Activated naive CD4-positive, alpha-beta T cell treated with anti-CD3 and anti-CD28 coated beads, Interleukin-2, amount 10 ng/mL, durations not matched to agents 7 days and 5 days (primary cell): ENCODE data around the gene CA5A.
A peak's percentile ranks its signal among the peaks of the same experiment; 100 is the strongest.

Experiments used
- CTCF ChIA-PET: fragments of 350-600 bp; sonication (Branson Sonifier 250); formaldehyde crosslinking; loops from one replicate; lab custom pipeline; 2021; ENCODE audit warnings: antibody characterized with exemption; lab: Charles Lee
- DNase-seq: peaks from one replicate; pipeline ENCODE4 v3.0.0-alpha.2; 2020
- H3K27ac Mint-ChIP-seq: one replicate; pipeline ENCODE4 v1.8.0; 2021; ENCODE audit warnings: mild to moderate bottlenecking, moderate library complexity, mixed read lengths
- H3K27me3 Mint-ChIP-seq: one replicate; pipeline ENCODE4 v1.8.0; 2021; ENCODE audit warnings: mild to moderate bottlenecking, mixed read lengths
- H3K36me3 Mint-ChIP-seq: one replicate; pipeline ENCODE4 v1.8.0; 2021; ENCODE audit warnings: mixed read lengths
- H3K4me1 Mint-ChIP-seq: one replicate; pipeline ENCODE4 v1.8.0; 2021; ENCODE audit warnings: mixed read lengths
- H3K4me3 Mint-ChIP-seq: one replicate; pipeline ENCODE4 v1.8.0; 2021; ENCODE audit warnings: mild to moderate bottlenecking, moderate library complexity, mixed read lengths
- H3K9me3 Mint-ChIP-seq: one replicate; pipeline ENCODE4 v1.8.0; 2021; ENCODE audit warnings: mixed read lengths

CA5A gene

GRCh38 chr16:87971933-87972332 lies 35.6 kb upstream of the CA5A start:
- Mint-ChIP-seq H3K27ac (no peak overlapping the region), H3K36me3 (peaks cover 36% of the 10 kb centered on the region), H3K9me3 (peaks cover 20% of the 10 kb centered on the region), H3K4me3 (no peak overlapping the region), H3K27me3 (no peaks in the 10 kb centered on the region), H3K4me1 (peaks cover 18% of the 10 kb centered on the region)
- CTCF ChIA-PET, result no interaction called here
- no peak for DNase-seq

GRCh38 chr16:87970186-87970585 lies 33.9 kb upstream of the CA5A start:
- peaks cover 29% of the 10 kb centered on the region for H3K4me1 Mint-ChIP-seq
- peaks cover 20% of the 10 kb centered on the region for H3K9me3 Mint-ChIP-seq
- CTCF ChIA-PET, result interaction anchor here (0.6 kb wide), 1 partner anchor 132 kb away, joined by 3 read pairs; no protein-coding TSS in a partner anchor
- no peak for DNase-seq
- H3K36me3 Mint-ChIP-seq, result peaks cover 32% of the 10 kb centered on the region
- no peak overlapping the region for H3K27ac Mint-ChIP-seq
- H3K4me3 Mint-ChIP-seq, result no peak overlapping the region
- no peaks in the 10 kb centered on the region for H3K27me3 Mint-ChIP-seq

GRCh38 chr16:87968541-87968940 lies 32.2 kb upstream of the CA5A start:
- peaks cover 20% of the 10 kb centered on the region for H3K9me3 Mint-ChIP-seq
- H3K4me1 Mint-ChIP-seq, result peaks cover 43% of the 10 kb centered on the region
- no peak overlapping the region for H3K4me3 Mint-ChIP-seq
- DNase-seq, result no peak
- CTCF ChIA-PET, result interaction anchor here (1.1 kb wide), 1 partner anchor 11 kb away, joined by 5 read pairs; no protein-coding TSS in a partner anchor
- peaks cover 32% of the 10 kb centered on the region for H3K36me3 Mint-ChIP-seq
- no peak overlapping the region for H3K27ac Mint-ChIP-seq
- H3K27me3 Mint-ChIP-seq, result no peaks in the 10 kb centered on the region

- CTCF ChIA-PET, result interaction anchor here (1.4 kb wide), 1 partner anchor 10 kb away, joined by 5 read pairs; no protein-coding TSS in a partner anchor
- peak overlapping the region; percentile 24 for H3K4me3 Mint-ChIP-seq
- peak overlapping the region; percentile 74 for H3K27ac Mint-ChIP-seq
These were observed 30.4 kb upstream of the CA5A start for GRCh38 chr16:87966685-87967185.

GRCh38 chr16:87966064-87966645 lies 29.8 kb upstream of the CA5A start:
- Mint-ChIP-seq H3K36me3 (peaks cover 18% of the 10 kb centered on the region), H3K27me3 (no peaks in the 10 kb centered on the region), H3K4me1 (peaks cover 54% of the 10 kb centered on the region), H3K4me3 (no peak overlapping the region), H3K27ac (peak overlapping the region; percentile 74), H3K9me3 (peaks cover 3% of the 10 kb centered on the region)
- DNase-seq, result no peak
- CTCF ChIA-PET, result interaction anchor here (1.4 kb wide), 1 partner anchor 9 kb away, joined by 5 read pairs; no protein-coding TSS in a partner anchor

More at GRCh38 chr16:87966685-87967185, 30.4 kb upstream of the CA5A start:
- DNase-seq, result no peak
- peaks cover 50% of the 10 kb centered on the region for H3K4me1 Mint-ChIP-seq
- H3K27me3 Mint-ChIP-seq, result no peaks in the 10 kb centered on the region
- peaks cover 20% of the 10 kb centered on the region for H3K36me3 Mint-ChIP-seq
- peaks cover 8% of the 10 kb centered on the region for H3K9me3 Mint-ChIP-seq

- no peaks in the 10 kb centered on the region for H3K9me3 Mint-ChIP-seq
- CTCF ChIA-PET, result no interaction called here
- no peak for DNase-seq
- H3K4me1 Mint-ChIP-seq, result peaks cover 59% of the 10 kb centered on the region
- no peak overlapping the region for H3K4me3 Mint-ChIP-seq
- H3K36me3 Mint-ChIP-seq, result peaks cover 15% of the 10 kb centered on the region
- no peak overlapping the region for H3K27ac Mint-ChIP-seq
- no peaks in the 10 kb centered on the region for H3K27me3 Mint-ChIP-seq
These were observed 29.1 kb upstream of the CA5A start for GRCh38 chr16:87965417-87965816.

- CTCF ChIA-PET, result no interaction called here
- Mint-ChIP-seq H3K9me3 (no peaks in the 10 kb centered on the region), H3K27me3 (no peaks in the 10 kb centered on the region), H3K27ac (peak overlapping the region; percentile 86), H3K4me3 (no peak overlapping the region), H3K36me3 (peaks cover 16% of the 10 kb centered on the region), H3K4me1 (peaks cover 69% of the 10 kb centered on the region)
- DNase-seq, result no peak
These were observed 27.8 kb upstream of the CA5A start for GRCh38 chr16:87964049-87964659.

GRCh38 chr16:87963400-87963799 lies 27.1 kb upstream of the CA5A start:
- DNase-seq, result peak; percentile 70
- Mint-ChIP-seq H3K9me3 (no peaks in the 10 kb centered on the region), H3K27ac (peak overlapping the region; percentile 86), H3K27me3 (no peaks in the 10 kb centered on the region), H3K4me3 (no peak overlapping the region), H3K36me3 (peaks cover 14% of the 10 kb centered on the region), H3K4me1 (peaks cover 75% of the 10 kb centered on the region)
- CTCF ChIA-PET, result interaction anchor here (1.2 kb wide), 1 partner anchor 10 kb away, joined by 4 read pairs; no protein-coding TSS in a partner anchor

- H3K36me3 Mint-ChIP-seq, result peaks cover 23% of the 10 kb centered on the region
- H3K27ac Mint-ChIP-seq, result no peak overlapping the region
- peaks cover 87% of the 10 kb centered on the region for H3K4me1 Mint-ChIP-seq
- no peaks in the 10 kb centered on the region for H3K27me3 Mint-ChIP-seq
- CTCF ChIA-PET, result interaction anchor here (1.2 kb wide), 1 partner anchor 9 kb away, joined by 3 read pairs; no protein-coding TSS in a partner anchor
- no peaks in the 10 kb centered on the region for H3K9me3 Mint-ChIP-seq
- H3K4me3 Mint-ChIP-seq, result no peak overlapping the region
- DNase-seq, result no peak
These were observed 25.3 kb upstream of the CA5A start for GRCh38 chr16:87961623-87962022.

- CTCF ChIA-PET, result interaction anchor here (1.1 to 1.2 kb wide), 2 partner anchors 8 to 44 kb away, joined by 3 read pairs; no protein-coding TSS in a partner anchor
- no peak for DNase-seq
- no peaks in the 10 kb centered on the region for H3K9me3 Mint-ChIP-seq
- H3K4me3 Mint-ChIP-seq, result no peak overlapping the region
- H3K36me3 Mint-ChIP-seq, result peaks cover 23% of the 10 kb centered on the region
- peaks cover 87% of the 10 kb centered on the region for H3K4me1 Mint-ChIP-seq
- H3K27ac Mint-ChIP-seq, result no peak overlapping the region
- H3K27me3 Mint-ChIP-seq, result no peaks in the 10 kb centered on the region
These were observed 24.5 kb upstream of the CA5A start for GRCh38 chr16:87960852-87961251.

- H3K4me3 Mint-ChIP-seq, result no peak overlapping the region
- no peak overlapping the region for H3K27ac Mint-ChIP-seq
- H3K9me3 Mint-ChIP-seq, result no peaks in the 10 kb centered on the region
- H3K4me1 Mint-ChIP-seq, result peaks cover 89% of the 10 kb centered on the region
- CTCF ChIA-PET, result interaction anchor here (0.6 to 1.2 kb wide), 3 partner anchors 8 to 247 kb away, joined by 3 read pairs; no protein-coding TSS in a partner anchor
- no peaks in the 10 kb centered on the region for H3K27me3 Mint-ChIP-seq
- H3K36me3 Mint-ChIP-seq, result peaks cover 26% of the 10 kb centered on the region
- DNase-seq, result no peak
These were observed 24.0 kb upstream of the CA5A start for GRCh38 chr16:87960296-87960695.

- DNase-seq, result no peak
- H3K27me3 Mint-ChIP-seq, result no peaks in the 10 kb centered on the region
- CTCF ChIA-PET, result interaction anchor here (0.6 kb wide), 1 partner anchor 246 kb away, joined by 3 read pairs; no protein-coding TSS in a partner anchor
- peaks cover 29% of the 10 kb centered on the region for H3K36me3 Mint-ChIP-seq
- H3K27ac Mint-ChIP-seq, result peak overlapping the region; percentile 81
- peak overlapping the region; percentile 53 for H3K4me3 Mint-ChIP-seq
- H3K4me1 Mint-ChIP-seq, result peaks cover 89% of the 10 kb centered on the region
- no peaks in the 10 kb centered on the region for H3K9me3 Mint-ChIP-seq
These were observed 23.2 kb upstream of the CA5A start for GRCh38 chr16:87959391-87959990.

- H3K9me3 Mint-ChIP-seq, result no peaks in the 10 kb centered on the region
- peaks cover 89% of the 10 kb centered on the region for H3K4me1 Mint-ChIP-seq
- CTCF ChIA-PET, result no interaction called here
- no peak overlapping the region for H3K4me3 Mint-ChIP-seq
- no peak for DNase-seq
- no peaks in the 10 kb centered on the region for H3K27me3 Mint-ChIP-seq
- H3K36me3 Mint-ChIP-seq, result peaks cover 36% of the 10 kb centered on the region
- peak overlapping the region; percentile 98 for H3K27ac Mint-ChIP-seq
These were observed 22.3 kb upstream of the CA5A start for GRCh38 chr16:87958632-87959031.
